WERI-Rb-1 (cell line): ENCODE data around the gene RPL10.
A peak's percentile ranks its signal among the peaks of the same experiment; 100 is the strongest.

ENCODE experiments used
- DNase-seq: peaks from one replicate; pipeline ENCODE4 v3.0.0-alpha.2; 2020
- H3K27ac ChIP-seq: fragments of 250-450 bp; sonication (Bioruptor Pico); 2 replicates; pipeline ENCODE4 v1.5.1; 2020; ENCODE audit warnings: mild to moderate bottlenecking, moderate library complexity
- H3K27me3 ChIP-seq: fragments of 250-450 bp; sonication (Bioruptor Pico); 2 replicates; pipeline ENCODE4 v1.5.1; 2021; ENCODE audit warnings: mild to moderate bottlenecking, low read depth, moderate library complexity; ENCODE audit not compliant: insufficient read depth, severe bottlenecking
- H3K36me3 ChIP-seq: fragments of 250-450 bp; sonication (Bioruptor Pico); 2 replicates; pipeline ENCODE4 v1.5.1; 2020; ENCODE audit warnings: mild to moderate bottlenecking, moderate library complexity
- H3K4me3 ChIP-seq: 2 replicates; pipeline ENCODE4 v1.5.1; 2011; ENCODE audit warnings: low read depth, mild to moderate bottlenecking, control low read depth, low read length
- H3K9me3 ChIP-seq: fragments of 250-450 bp; sonication (Bioruptor Pico); 2 replicates; pipeline ENCODE4 v1.5.1; 2021; ENCODE audit warnings: mild to moderate bottlenecking, moderate library complexity; ENCODE audit not compliant: severe bottlenecking
- CTCF ChIP-seq: IDR thresholded peaks from 2 replicates; pipeline ENCODE4 v1.5.1; 2011; ENCODE audit warnings: low read depth, mild to moderate bottlenecking, control low read depth, inconsistent platforms, low read length

The RPL10 gene

GRCh38 chrX:154401918-154402621, 3.9 kb downstream of the RPL10 start:
- no peak for DNase-seq
- H3K9me3 ChIP-seq, result no peaks in the 10 kb centered on the region
- H3K27me3 ChIP-seq, result peaks cover 3% of the 10 kb centered on the region
- no peak overlapping the region for H3K4me3 ChIP-seq
- H3K27ac ChIP-seq, result peak overlapping the region; percentile 14; the same call in 1 of the 2 replicates
- TF ChIP-seq CTCF, result no peak
- H3K36me3 ChIP-seq, result peaks cover 59% of the 10 kb centered on the region

GRCh38 chrX:154402622-154403127, 4.5 kb downstream of the RPL10 start:
- no peak for DNase-seq
- H3K27me3 ChIP-seq, result peaks cover 3% of the 10 kb centered on the region
- H3K9me3 ChIP-seq, result no peaks in the 10 kb centered on the region
- peak overlapping the region; percentile 14; the same call in 1 of the 2 replicates for H3K27ac ChIP-seq
- peaks cover 59% of the 10 kb centered on the region for H3K36me3 ChIP-seq
- no peak overlapping the region for H3K4me3 ChIP-seq
- TF ChIP-seq CTCF, result no peak

GRCh38 chrX:154403192-154403591, 5.0 kb downstream of the RPL10 start:
- no peak for DNase-seq
- TF ChIP-seq CTCF, result no peak
- Histone ChIP-seq H3K4me3 (no peak overlapping the region), H3K27ac (no peak overlapping the region), H3K36me3 (peaks cover 59% of the 10 kb centered on the region), H3K27me3 (peaks cover 3% of the 10 kb centered on the region), H3K9me3 (no peaks in the 10 kb centered on the region)

GRCh38 chrX:154403858-154404257, 5.7 kb downstream of the RPL10 start:
- Histone ChIP-seq H3K36me3 (peaks cover 56% of the 10 kb centered on the region), H3K9me3 (no peaks in the 10 kb centered on the region), H3K4me3 (no peak overlapping the region), H3K27ac (no peak overlapping the region), H3K27me3 (peaks cover 3% of the 10 kb centered on the region)
- TF ChIP-seq CTCF, result no peak
- no peak for DNase-seq

GRCh38 chrX:154404625-154405192, 6.5 kb downstream of the RPL10 start:
- no peak overlapping the region for H3K27ac ChIP-seq
- TF ChIP-seq CTCF, result no peak

More at GRCh38 chrX:154404625-154405192, 6.5 kb downstream of the RPL10 start:
- H3K27me3 ChIP-seq, result peaks cover 5% of the 10 kb centered on the region
- H3K9me3 ChIP-seq, result no peaks in the 10 kb centered on the region
- peaks cover 52% of the 10 kb centered on the region for H3K36me3 ChIP-seq
- H3K4me3 ChIP-seq, result no peak overlapping the region
- DNase-seq, result no peak
